K562 (cell line): ENCODE data around the gene PTK7. TPM values are rescaled to one million over a fixed set of nuclear protein-coding genes. Genes with fewer than 3 reads are reported as not detected.

Experiments
- FOXA3 ChIP-seq, 2 experiments: fragments of 450-650 bp in 1 of 2; sonication (generic) in 1 of 2; formaldehyde crosslinking; IDR thresholded peaks in 1 of 2; conservative IDR thresholded peaks in 1 of 2; 2 replicates each; pipeline versions ENCODE4 v1.4.0 to v1.8.0; 2020 to 2022; ENCODE audit warnings: mild to moderate bottlenecking in 2 of 2, missing genetic modification reagents in 1 of 2
- GABPB1 ChIP-seq: sonication (generic); formaldehyde crosslinking; IDR thresholded peaks from 2 replicates; pipeline ENCODE4 v1.8.0; 2022; ENCODE audit warnings: mild to moderate bottlenecking, missing genetic modification reagents
- PHF8 ChIP-seq: fragments of 200-600 bp; sonication (generic); IDR thresholded peaks from 2 replicates; pipeline ENCODE4 v1.6.1; 2012; ENCODE audit warnings: mixed run types, mild to moderate bottlenecking, inconsistent platforms, low read length, moderate library complexity, borderline replicate concordance
- SUPT5H ChIP-seq: fragments of 450-650 bp; IDR thresholded peaks from 2 replicates; pipeline ENCODE4 v1.6.1; 2016
- polyA plus RNA-seq, 8 experiments: library from polyadenylated mRNA; depleted of rRNA in 4 of 8; stranded (reverse) in 5 of 8; unstranded in 3 of 8; fragments of >200 nt; fragmentation: Nextera tagmentation in 2 of 8; fragmentation: Illumina TruSeq in 1 of 8; extraction: Ambion mirVana in 2 of 8; extraction: Trizol in 1 of 8; gene quantifications; 2 replicates each; pipeline versions ENCODE4 v1.2.1 to v1.2.3, GENCODE V29; 2011 to 2014; ENCODE audit warnings: inconsistent platforms in 1 of 8, missing spikeins in 1 of 8
- total RNA-seq, 7 experiments: library from RNA; depleted of rRNA in 6 of 7; stranded (reverse); fragments of >200 nt in 6 of 7; fragmentation: Illumina TruSeq in 2 of 7; extraction: Trizol in 2 of 7; gene quantifications; 2 replicates each; pipeline versions ENCODE4 v1.2.1 to v1.2.3, GENCODE V29; 2011 to 2021; ENCODE audit warnings: low replicate concordance in 1 of 7
- TF ChIP-seq, protein P1 (sequence below), 2 experiments: fragments of 450-650 bp in 1 of 2; sonication (generic) in 1 of 2; formaldehyde crosslinking in 1 of 2; IDR thresholded peaks in 1 of 2; conservative IDR thresholded peaks in 1 of 2; 2 replicates each; pipeline versions ENCODE4 v1.6.1 to v1.8.1; 2016 to 2023; ENCODE audit warnings: mild to moderate bottlenecking in 2 of 2, moderate library complexity in 2 of 2, inconsistent platforms in 1 of 2, missing genetic modification reagents in 1 of 2
- TF ChIP-seq, protein P2 (sequence below): fragments of 450-650 bp; IDR thresholded peaks from 2 replicates; pipeline ENCODE4 v1.6.1; 2016

The PTK7 gene
- total and polyA plus RNA-seq, 9 of the 15 experiments (the other 6 are each of a cell fraction or from before 2014, with no cell fraction given) = 0.20 to 6.8 (median 4.2) TPM

DNA sequence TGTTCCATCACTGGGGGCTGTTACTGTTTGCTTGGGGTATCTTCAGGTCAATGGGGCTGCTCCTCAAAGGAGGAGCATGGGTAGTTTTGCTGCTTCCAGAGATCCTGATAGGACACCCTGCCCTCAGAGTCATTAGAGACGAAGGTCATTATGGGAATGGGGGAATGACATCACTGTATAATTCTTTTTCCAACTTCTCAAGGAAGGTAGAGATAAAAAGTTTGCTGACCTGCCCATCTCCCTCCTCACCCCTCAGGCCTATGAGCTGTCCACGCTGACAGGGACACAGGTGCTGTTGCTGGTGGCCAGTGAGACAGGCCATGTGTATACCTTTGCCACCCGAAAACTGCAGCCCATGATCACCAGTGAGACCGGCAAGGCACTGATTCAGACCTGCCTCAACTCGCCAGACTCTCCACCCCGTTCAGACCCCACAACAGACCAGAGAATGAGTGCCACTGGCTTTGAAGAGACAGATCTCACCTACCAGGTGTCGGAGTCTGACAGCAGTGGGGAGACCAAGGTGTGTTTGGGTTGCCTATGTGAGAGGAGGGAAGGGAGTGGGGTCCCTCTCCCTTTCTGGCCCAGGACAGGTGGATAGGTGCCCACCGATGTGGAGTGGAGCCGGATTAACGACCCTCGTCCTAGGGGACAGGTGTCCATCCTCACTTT lies 97.6 kb downstream of the PTK7 start (continued):
- TF ChIP-seq, protein P1, sequence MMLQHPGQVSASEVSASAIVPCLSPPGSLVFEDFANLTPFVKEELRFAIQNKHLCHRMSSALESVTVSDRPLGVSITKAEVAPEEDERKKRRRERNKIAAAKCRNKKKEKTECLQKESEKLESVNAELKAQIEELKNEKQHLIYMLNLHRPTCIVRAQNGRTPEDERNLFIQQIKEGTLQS (IDR thresholded peaks at IDR 0.05) = peak; percentile 49; the same call in 1 of the 2 replicates
- TF ChIP-seq, protein P1 (CRISPR knock-in tag; conservative IDR thresholded peaks at IDR 0.05) = no peak
- TF ChIP-seq, protein P2, sequence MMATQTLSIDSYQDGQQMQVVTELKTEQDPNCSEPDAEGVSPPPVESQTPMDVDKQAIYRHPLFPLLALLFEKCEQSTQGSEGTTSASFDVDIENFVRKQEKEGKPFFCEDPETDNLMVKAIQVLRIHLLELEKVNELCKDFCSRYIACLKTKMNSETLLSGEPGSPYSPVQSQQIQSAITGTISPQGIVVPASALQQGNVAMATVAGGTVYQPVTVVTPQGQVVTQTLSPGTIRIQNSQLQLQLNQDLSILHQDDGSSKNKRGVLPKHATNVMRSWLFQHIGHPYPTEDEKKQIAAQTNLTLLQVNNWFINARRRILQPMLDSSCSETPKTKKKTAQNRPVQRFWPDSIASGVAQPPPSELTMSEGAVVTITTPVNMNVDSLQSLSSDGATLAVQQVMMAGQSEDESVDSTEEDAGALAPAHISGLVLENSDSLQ = peak; percentile 20; the same call in 1 of the 2 replicates
- 0 out of 2 replicates have a peak, but pooled peaks have one; percentile 34 for TF ChIP-seq SUPT5H
- 0 out of 4 replicates have a peak, but pooled peaks of 1 of the 2 experiments have one; percentile 5 for TF ChIP-seq FOXA3 (CRISPR knock-in tag; conservative IDR thresholded peaks at IDR 0.05 in 1 of 2, IDR thresholded peaks at IDR 0.05 in 1 of 2)
- no peak for TF ChIP-seq GABPB1 (CRISPR knock-in tag)
- TF ChIP-seq PHF8 = peak; percentile 13; the same call in 1 of the 2 replicates
- TF ChIP-seq, all 486 proteins: peak for 12
